NOMO-1 treated with dmso at 0.1 percent for 144 hours (cell line): ENCODE measurements around the gene PPP1R37.
A peak's percentile ranks its signal among the peaks of the same experiment; 100 is the strongest.
"Not testable (repeated sequence)": the region's sequence is repeated elsewhere in the genome, so short reads cannot be mapped to it uniquely, and the experiment has no call there.

Experiments used
- DNase-seq: peaks from one replicate; lab custom pipeline; 2025; ENCODE audit not compliant: unreplicated experiment; lab: John Stamatoyannopoulos, UW

Gene PPP1R37

DNA sequence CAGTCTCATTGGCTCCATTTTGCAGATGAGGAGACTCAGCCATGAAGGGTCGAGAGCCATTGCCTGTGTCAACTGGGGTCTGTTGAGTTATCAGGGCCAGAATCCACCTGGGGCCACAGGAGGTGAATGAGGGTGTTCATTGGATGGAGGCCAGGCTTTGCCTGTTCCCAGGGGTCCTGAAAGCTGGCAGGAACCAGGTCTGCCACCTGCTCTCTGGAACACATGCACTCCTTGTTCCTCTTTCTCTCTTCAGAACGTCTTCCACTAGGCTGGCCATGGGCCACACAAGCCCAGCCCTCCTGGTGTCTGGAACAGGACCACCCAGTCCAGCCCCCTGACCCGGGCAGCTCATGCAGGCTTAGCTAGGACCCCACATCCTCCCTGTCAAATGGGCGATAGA, 21.1 kb downstream of the PPP1R37 start:
- DNase-seq: no peak

DNA sequence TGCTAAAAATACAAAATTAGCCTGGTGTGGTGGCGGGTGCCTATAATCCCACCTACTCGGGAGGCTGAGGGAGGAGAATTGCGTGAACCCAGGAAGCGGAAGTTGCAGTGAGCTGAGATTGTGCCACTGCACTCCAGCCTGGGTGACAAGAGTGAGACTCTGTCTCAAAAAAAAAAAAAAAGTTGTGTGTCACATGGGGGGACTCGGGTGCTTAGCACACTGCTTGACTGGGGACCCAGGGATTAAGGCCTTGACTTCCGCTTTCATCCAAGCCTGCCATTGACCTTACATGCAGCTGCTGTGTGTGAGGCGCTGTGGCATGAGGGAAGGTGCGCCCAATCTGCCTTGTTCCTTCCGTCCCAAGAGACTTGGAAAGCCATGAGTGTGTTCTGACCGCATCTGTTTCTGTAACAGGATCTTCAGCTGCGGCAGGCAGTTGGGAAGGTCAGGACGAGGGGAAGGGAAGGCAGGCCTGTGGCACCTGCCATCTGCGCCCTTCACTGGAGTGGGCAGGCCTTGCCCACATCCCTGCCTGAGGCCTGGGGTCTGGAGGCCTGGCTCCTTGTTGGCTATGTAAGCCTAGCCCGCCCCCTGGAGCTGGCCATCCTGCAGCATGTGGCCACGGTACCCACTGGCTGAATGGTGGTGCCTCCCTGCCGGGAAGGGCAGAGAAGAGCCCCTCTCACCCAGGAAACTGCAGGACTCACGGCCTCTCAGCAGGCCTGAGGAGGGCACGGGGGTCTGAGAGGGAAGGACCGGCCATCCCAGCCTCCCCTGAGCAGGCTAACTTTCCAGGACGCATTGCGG, 23.0 kb downstream of the PPP1R37 start:
- no peak for DNase-seq

DNA sequence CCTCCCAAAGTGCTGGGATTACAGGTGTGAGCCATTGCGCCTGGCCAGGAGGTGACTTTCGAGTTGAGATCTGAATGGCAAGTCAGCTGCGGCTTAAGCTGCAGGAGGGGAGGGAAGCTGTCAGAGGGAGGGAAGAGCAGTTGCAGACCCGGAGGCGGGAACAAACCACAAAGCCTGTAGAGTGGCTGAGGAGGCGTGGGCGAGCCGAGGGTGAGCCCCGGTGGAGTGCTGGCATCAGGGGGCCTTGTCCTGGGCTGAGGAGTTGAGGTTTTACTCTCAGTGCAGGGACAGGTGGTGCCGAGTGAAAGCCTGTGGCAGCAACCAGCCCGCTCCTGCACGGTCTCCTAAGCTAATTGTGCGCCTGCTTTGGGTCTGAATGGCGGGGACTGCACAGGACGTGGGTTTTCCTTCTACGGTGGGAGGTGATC, 24.2 kb downstream of the PPP1R37 start:
- no peak for DNase-seq

DNA sequence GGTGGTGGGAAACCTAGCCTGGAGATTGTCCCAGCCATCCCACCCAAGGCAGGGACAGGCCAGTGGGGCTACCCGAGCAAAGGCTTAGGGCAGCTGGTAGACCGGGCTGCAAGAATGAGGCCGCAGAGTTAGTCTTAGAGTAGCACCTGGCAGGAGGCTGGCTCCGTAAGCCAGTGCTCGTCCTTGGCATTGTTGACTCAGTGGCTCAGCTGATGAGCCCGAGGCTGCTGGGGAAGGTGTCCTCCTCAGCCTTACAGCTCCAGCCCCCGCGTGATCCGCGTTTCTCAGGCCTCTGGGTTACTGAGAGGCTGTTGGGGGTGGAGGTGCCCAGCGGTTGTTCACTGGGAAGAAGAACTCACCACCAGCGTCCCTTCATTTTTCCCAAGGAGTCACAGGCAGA, 24.7 kb downstream of the PPP1R37 start:
- DNase-seq: no peak

DNA sequence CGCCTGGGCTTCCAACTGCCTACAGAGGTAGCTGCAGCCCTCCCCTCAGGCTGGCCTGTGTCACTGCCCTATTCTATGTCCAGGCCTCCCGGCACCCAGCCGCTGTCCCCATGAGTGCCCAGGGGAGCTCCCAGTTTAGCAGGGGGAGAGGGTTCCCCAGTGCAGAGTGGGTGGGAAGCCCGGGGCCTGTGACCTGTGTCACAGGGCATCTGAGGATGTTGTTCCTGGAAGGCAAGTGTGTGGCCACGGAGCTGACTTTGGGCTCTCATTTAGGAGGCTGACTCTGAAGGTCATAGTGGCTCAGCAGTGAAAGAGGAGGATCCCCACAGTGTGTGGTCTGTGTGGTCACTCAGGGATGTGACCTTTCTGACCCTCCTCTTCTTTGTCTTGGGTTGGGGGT, 25.1 kb downstream of the PPP1R37 start:
- DNase-seq: no peak

DNA sequence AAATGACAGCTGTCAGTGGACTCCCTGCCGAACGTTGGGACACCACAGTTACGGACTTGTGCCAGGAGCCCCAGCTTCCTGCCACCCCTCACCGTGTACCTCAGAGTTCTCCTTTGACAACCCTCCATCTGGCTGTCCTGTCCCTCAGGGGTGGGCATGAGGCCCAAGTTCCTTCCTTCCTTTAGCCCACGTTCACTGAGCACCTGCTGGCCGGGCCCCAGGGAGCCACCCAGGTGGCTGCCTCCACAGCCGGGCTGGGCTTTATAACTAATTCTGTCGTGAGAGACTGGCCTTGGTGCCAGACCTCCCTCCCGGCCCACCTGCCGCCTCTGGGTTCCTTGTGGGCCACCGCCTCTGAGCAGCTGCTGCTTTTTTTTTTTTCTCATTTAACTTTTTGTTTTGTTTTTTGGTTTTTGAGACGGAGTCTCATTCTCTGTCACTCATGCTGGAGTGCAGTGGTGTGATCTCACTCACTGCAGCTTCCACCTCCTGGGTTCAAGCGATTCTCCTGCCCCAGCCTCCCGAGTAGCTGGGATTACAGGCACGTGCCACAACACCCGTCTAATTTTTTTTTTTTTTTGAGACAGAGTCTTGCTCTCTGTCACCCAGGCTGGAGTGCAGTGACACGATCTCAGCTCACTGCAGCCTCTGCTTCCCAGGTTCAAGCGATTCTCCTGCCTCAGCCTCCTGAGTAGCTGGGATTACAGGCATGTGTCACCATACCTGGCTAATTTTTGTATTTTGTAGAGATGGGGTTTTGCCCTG, 25.8 kb downstream of the PPP1R37 start:
- not testable (repeated sequence) for DNase-seq

DNA sequence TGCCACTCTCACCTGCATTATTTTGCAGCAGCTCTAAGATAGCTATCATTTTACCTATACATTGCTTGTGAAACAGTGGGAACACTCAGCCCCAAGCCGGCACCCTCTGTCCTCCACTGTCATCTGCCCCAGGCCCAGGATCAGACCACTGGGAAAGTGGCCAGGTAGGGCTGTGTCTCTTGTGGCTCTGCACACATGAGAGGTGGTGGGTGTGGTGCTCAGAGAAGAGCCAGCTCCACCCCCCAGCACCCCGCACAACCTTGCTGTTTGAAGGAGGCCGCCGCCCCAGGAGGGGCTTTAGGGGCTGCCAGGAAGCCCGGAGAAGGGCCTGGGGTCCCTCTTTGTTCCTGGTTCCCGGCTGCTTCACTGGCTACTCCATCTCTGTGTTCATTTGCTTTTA, 26.6 kb downstream of the PPP1R37 start:
- DNase-seq: no peak

DNA sequence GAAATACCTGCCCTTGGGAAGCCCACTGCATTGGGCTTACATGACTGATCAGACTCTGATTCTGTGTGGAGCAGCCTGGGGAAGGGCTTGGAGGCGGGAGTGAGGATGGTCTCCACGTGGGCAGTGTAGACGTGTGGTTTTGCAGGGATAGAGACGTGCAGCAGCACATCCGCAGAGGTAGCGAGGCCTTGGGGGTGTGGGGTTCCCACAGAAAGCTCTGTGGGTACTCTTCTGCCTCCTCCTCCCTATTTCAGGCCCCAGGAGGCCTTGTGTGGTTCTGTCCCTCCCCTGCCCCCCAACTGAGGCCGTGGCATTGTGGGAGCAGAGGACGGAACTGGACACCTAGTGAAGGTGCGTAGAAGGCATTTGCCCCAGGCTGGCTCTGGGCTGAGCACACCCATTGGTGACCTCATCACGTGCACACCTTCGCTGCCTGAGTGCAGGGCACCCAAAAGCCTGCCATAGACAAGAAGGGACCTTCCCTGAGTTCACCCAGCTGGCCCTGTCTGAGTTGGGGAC, 28.9 kb downstream of the PPP1R37 start:
- DNase-seq: no peak

DNA sequence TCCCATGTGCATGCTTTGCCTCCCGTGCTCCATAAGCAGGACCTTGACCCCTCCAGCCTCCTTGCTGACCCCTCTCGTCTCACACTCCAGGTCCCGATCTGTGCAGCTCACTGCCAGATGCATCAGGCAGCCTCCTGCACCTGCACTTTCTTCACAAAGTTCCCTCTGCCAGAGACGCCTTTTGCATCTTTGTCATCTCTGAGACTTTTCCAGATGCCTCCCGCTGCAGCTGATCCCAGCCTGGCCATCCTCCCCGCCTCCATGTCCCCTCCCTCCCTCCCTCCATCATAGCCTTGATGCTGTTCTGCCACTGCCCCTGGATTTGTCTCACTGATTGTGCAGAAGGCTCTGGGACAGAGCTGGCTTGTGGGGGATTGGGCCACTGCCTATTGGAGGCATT, 29.9 kb downstream of the PPP1R37 start:
- DNase-seq: no peak

DNA sequence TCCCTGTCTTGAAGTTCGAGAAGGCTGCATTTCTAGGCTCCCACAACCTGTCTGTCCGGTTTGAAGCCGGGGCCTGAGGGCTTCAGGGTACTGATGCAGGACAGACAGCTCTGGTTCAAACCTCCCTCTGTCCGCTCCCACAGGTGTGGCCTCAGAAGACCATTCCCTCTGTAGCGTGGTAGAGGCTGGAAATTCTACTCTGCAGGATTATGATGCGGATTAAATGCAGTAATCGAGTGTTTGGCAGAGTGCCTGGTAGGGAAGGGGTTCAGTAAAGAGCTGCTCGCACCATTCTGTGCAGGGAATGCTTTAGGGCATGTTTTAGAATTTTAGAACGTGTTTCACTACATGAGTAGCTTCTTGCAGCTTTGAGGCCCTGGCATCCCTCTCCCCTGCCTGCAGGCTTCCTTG, 30.5 kb downstream of the PPP1R37 start:
- no peak for DNase-seq

DNA sequence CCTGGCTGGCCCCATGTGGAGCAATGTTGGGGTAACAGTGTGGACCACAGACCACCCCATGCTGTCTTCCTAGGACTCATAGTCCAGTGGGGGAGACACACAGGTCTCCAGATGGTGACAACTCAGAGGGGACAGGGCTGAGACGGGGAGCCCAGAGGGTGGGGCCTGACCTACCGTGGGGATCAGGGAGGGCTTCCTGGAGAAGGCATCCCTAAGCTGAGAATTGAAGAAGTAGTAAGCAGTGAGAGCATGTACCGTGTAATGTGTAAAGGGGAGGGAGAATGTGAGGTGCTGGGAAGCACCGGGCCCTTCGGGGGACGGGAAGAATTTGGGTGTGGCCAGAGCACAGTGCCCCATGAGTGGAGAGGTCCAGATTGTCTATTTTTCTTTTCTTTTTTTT, 31.0 kb downstream of the PPP1R37 start:
- DNase-seq: no peak

DNA sequence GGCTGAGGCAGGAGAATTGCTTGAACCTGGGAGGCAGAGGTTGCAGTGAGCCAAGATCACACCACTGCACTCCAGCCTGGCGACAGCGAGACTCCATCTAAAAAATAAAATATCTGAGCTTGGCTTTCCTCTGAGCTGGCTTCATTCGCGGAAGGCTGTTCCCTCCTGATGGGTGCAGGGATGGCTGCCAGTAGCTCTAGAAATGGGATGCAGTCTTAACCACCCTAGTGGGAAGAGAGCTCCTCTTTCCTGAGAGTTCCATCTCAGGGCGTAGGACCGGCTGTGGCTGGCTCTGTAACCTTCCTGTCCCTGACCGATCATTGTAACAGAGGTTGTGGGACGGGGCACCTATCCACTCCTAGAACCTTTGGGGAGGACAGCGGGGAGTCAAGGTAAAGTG, 32.4 kb downstream of the PPP1R37 start:
- DNase-seq: no peak

DNA sequence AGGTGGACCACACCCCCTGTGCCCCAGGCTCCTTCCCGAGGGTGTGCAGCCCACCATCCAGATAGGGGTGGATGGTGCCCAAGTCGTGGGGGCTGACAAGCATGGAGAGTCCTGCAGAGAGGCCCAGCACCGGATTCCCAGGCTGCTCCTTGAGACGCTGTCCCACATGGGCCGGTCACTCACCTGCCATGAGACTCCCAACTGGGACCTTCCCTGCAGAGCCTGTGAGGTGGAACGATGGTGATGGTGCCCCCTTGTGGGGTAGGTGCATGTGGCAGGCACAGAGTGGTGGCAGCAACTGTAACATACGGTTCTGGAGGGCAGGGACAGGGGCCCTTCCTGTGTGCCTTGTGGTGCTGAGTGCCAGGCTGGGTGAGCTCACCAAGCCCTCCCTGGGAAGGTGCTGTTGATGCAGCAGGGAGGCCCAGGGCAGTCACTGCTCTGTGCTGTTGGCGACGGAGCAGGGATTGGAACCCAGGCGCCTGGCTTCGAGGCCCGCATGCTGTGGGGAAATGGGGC, 33.1 kb downstream of the PPP1R37 start:
- peak; percentile 8 for DNase-seq

DNA sequence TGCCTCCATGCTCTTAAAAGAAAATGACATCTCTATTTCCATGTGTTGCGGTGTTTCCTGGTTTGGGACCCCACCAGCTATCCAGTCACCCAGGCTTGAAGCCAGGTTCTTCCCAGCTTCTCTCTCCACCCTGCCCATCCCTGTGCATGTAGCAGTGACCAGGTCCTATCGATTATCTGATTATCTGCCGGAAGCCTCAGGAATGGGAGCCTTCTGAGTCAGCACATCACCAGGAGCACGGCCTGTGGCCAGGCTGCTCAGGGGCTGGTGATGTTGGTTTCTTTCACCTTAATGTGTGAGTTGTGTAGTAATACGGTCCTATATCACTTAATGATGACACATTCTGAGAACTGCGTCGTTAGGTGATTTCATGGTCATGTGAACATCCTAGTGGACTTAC, 33.7 kb downstream of the PPP1R37 start:
- no peak for DNase-seq

DNA sequence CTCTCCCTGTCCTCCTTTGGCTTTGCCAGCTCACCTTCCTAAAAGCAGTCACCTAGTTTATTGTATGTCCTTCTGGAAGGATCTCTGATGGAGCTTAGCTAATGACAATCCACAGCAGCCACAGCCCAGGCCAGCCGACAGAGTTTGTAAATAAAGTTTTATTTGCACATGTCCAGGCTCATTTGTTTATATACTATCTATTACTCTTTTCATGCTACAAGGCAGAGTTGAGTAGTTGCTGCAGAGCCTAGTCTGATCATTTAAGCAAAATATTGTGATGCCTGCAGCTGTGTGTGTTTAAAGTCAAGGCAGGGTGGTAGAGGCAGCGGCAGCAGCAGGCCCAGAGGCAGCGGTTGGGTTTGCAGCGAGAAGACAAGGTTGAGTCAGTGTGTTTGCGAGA, 35.2 kb downstream of the PPP1R37 start:
- no peak for DNase-seq

DNA sequence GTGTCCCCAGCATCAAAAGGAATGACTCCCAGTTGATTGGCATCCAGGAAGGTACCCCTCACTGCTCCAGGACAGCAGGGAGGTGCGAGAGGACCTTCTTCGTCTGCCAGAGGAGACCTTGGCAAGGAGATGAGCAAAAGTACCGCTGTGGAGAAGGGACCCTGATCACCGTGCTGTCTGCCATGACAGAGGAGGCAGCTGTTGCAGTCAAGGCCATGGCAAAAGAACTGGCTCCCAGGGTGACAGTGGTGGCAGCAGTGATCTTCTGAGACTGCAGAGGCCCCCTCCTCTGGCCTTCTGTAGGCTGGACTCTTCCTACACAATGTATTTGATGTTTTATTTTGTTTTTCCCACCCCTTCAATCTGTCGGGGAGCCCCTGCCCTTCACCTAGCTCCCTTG, 35.8 kb downstream of the PPP1R37 start:
- no peak for DNase-seq

DNA sequence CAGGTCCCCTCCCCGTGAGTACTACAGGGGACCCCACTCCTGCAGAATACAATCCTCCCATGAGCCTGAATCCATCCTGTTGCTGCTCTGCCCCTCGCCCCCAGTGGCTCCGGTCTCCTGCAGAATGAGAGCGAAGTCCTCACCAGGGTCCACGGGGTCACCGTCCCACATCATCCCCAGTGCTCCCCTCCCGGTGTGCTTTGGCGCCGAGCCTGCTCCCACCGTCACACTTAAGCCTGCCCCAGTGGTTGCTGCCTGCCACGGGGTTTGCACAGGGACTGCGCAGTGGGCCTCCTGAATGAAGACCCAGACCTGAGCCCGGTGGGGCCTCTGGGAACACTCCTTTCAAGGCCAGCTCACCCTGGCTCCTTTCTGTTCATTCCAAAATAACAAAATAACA, 37.3 kb downstream of the PPP1R37 start:
- DNase-seq: no peak

DNA sequence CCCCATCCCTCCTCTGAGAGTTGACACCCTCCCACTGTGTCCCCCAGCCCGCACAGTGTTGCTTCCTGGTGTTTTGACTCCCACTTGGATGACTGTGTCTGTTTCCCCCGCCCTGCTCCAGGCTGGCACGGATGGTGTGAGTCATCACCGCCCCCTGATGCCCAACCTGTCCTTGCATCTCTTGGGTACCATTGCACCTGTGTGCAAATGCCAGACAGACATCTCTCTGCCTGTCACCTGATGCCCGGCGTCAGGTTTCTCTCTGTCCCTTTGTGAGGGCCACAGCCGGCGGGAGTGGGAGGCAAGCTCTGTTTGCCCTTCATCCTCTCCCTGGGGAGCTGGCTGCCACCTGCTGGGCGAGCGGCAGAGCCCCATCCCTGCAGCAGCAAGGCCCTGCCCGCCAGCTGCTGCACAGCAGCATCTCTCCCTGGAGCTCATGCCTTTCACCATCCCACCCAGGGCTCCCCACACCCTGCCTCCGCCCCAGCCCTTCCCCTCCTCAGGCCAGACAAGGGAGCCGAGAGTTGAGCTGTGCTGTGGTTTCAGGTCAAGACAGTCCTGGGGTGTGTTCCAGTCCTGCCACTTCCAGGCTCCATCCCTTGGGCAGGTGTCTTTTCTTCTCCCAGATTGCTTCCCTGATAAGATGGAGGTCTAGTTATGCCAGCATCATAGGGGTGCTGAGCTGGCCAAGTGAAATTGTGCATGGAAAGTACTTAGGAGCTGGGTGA, 38.1 kb downstream of the PPP1R37 start:
- no peak for DNase-seq

DNA sequence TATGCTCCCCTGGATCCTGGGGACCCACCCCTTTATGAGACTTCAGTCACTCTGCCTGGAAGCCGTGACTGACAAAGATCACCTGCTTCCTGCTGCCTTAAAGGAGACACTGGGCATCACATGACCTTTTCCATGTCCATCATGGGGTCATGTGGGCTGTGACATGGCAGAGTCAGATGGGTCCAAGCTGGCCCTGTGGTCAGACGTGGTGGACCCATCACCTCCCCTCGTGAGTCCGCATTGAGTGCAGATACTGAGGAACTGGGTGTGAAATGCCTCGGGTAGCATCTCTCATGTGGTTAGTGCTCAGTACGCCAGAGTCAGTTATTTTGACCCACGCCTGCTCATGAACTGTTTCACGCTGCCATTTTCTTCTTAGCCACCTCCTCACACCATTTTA, 40.7 kb downstream of the PPP1R37 start:
- DNase-seq: no peak

DNA sequence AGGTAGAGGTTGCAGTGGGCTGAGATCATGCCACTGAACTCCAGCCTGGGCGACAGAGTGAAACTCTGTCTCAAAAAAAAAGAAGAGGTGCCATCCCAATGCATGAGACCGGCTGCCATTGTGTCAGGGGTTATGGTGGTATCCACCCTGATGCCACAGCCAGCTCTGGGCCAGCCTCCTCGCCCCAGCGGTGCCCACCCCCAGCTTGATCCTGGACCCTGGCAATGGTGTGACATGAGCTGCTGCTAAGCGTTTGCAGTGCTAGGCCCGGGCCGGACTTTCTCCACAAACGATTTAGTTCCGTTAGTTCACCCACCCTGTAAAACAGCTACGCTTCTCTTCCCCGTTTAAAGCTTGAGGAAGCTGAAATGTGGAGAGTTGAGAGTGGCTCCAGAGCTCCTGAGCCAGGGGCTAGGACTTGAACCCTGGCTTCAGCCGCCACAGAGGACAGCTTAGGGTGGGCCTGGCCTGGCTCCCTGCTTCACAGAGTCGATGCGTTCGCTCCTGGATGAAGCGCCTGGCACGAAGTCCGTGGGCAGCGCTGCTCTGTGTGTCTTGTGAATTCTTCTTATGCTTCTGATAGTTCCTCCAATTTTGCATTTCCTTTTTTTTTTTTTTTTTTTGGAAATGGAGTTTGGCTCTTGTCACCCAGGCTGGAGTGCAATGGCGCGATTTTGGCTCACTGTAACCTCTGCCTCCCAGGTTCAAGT, 42.4 kb downstream of the PPP1R37 start:
- no peak for DNase-seq
